ENCODE results near the gene CKB. TPM values are rescaled to one million over a fixed set of nuclear protein-coding genes. Genes with fewer than 3 reads are reported as not detected.
"Not testable (repeated sequence)": the region's sequence is repeated elsewhere in the genome, so short reads cannot be mapped to it uniquely, and the experiment has no call there.

CKB gene
- total and polyA plus RNA-seq, 2 donors, result 121 to 1,521 TPM

DNA sequence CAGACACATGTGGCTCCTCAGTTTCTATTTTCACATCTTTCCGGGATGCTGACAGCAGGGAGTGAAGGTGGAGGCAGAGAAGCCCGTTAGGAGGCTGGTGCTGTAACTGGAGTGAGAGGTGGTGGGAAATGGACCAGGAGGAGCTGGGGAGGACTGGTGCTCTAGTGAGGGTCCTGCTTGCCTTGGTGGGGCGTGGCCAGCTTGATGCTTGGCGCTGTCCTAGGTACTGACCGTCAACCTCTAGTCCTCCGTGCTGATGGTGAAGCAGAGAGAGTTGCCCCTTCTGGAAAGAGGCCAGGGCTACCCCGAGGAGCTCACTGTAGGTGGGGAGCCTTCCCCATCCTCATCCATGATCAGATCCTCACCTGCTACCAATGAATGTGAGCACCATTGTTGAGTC is 7.8 kb upstream of the CKB start:
- WGBS, result 57% methylated on average over 7 of the region's 7 CpGs
- no peak overlapping the region for H3K27ac ChIP-seq (ENCODE audit: low read depth)
- no peak for DNase-seq (ENCODE audit: extremely low spot score)
- H3K4me3 ChIP-seq (ENCODE audit: low read depth, low read length), result no peak overlapping the region
- peaks cover 8% of the 10 kb centered on the region for H3K4me1 ChIP-seq (ENCODE audit: insufficient read depth)
- no peaks in the 10 kb centered on the region for H3K36me3 ChIP-seq (ENCODE audit: insufficient read depth)

DNA sequence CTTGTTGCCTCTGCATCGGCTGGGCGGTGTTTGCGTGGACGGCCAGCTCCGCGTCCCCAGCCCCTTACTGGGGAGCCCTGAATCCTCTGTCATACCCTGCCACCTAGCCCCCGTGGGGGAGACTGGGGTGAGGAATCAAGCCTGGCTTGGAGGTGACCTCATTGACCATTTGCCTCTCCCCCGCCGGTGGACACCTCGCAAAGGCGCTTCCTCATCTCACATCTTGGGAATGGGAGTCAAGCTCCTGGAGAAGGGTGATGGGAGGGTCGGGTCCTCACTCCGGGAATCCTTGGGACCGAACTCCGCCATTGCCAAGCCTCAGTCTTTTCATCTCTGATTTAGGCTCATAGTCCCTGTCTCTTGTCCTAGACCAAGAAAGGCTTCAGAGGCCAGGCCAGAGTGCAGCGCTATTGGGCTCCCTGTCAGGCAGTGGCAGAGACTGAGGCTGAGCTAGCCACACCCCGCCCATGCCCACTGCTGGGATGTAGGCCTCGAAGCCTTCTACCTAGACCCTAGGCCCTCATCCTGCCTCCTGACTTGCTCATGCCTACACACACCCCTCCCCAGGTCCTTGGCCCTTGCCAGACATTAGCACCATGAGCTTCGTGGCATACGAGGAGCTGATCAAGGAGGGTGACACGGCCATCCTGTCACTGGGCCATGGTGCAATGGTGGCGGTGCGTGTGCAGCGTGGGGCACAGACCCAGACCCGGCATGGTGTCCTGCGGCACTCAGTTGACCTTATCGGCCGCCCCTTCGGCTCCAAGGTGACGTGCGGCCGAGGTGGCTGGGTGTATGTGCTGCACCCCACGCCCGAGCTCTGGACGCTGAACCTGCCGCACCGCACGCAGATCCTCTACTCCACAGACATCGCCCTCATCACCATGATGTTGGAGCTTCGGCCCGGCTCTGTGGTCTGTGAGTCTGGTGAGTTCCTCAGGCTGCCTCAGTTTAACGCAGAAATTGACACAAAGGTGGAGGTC is 7.0 kb upstream of the CKB start:
- Histone ChIP-seq H3K4me3 (ENCODE audit: low read depth, low read length) (peak overlapping the region; percentile 75), H3K36me3 (ENCODE audit: insufficient read depth) (no peaks in the 10 kb centered on the region), H3K4me1 (ENCODE audit: insufficient read depth) (peaks cover 8% of the 10 kb centered on the region), H3K27ac (ENCODE audit: low read depth) (no peak overlapping the region)
- DNase-seq (ENCODE audit: extremely low spot score), result no peak
- WGBS, result 50% methylated on average over 42 of the region's 42 CpGs

DNA sequence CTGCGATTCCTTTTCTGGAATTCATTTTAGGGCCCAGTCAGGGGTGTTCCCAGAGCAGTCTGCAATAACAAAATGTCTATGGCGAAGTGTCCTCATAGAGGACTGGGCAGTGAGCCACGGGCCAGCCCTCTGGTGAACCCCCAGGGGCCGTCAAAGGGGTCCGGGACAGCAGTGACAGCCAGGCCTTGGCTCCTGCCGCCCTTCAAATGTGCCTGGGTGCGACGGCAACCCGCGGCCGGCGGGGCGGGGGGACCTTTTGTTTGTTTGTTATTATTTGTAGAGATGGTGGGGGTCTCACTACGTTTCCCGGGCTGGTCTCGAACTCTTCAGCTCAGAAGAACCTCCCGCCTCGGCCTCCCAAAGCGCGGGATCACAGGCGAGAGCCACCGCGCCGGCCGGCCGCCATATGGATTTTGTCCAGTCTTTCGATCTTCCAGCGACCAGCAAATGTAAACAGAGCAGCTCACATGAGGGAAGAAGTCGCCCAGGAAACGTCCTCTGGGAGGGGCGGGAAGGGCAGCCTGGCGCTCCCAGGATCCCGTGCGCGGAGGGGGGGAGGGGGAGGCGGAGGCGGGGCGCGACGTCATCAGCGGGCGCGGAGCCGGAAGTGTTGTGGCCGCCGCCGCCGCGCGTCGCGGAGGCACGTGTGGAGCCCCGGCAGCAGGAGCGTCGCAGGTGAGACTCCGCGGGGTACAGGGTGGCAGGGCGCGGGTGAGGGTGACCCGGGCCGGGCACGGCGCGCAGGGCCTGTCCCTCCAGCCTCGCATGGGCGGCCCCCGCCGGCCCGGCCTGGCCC is 6.2 kb upstream of the CKB start, which contains the start of gene TRMT61A:
TSS of gene TRMT61A (plus strand) at position 610 of the 796 bp plus-strand sequence. CDS start 783 bp downstream, outside the sequence.
- H3K4me3 ChIP-seq (ENCODE audit: low read depth, low read length), result peak within 1 kb of the TSS; percentile 75
- peaks cover 8% of the 10 kb centered on the region for H3K4me1 ChIP-seq (ENCODE audit: insufficient read depth)
- peak; percentile 76 for DNase-seq (ENCODE audit: extremely low spot score)
- peak within 1 kb of the TSS; percentile 79 for H3K27ac ChIP-seq (ENCODE audit: low read depth)
- H3K36me3 ChIP-seq (ENCODE audit: insufficient read depth), result no peaks in the 10 kb centered on the region
- WGBS, result 3% methylated on average over 69 of the region's 70 CpGs

- no peak for DNase-seq (ENCODE audit: extremely low spot score)
- WGBS, result 42% methylated on average over 10 of the region's 10 CpGs
- peaks cover 8% of the 10 kb centered on the region for H3K4me1 ChIP-seq (ENCODE audit: insufficient read depth)
- H3K36me3 ChIP-seq (ENCODE audit: insufficient read depth), result no peaks in the 10 kb centered on the region
- peak overlapping the region; percentile 75 for H3K4me3 ChIP-seq (ENCODE audit: low read depth, low read length)
- peak overlapping the region; percentile 79 for H3K27ac ChIP-seq (ENCODE audit: low read depth)
These were observed 5.5 kb upstream of the CKB start for GRCh38 chr14:103528146-103528586.

GRCh38 chr14:103527408-103528145 is 4.9 kb upstream of the CKB start:
- Histone ChIP-seq H3K4me3 (ENCODE audit: low read depth, low read length) (no peak overlapping the region), H3K27ac (ENCODE audit: low read depth) (peak overlapping the region; percentile 79), H3K4me1 (ENCODE audit: insufficient read depth) (peaks cover 8% of the 10 kb centered on the region), H3K36me3 (ENCODE audit: insufficient read depth) (no peaks in the 10 kb centered on the region)
- no peak for DNase-seq (ENCODE audit: extremely low spot score)
- 84% methylated on average over 14 of the region's 14 CpGs for WGBS

GRCh38 chr14:103526914-103527248 is 4.3 kb upstream of the CKB start:
- no peaks in the 10 kb centered on the region for H3K36me3 ChIP-seq (ENCODE audit: insufficient read depth)
- no peak overlapping the region for H3K27ac ChIP-seq (ENCODE audit: low read depth)
- 85% methylated on average over 1 of the region's 1 CpG for WGBS
- no peak overlapping the region for H3K4me3 ChIP-seq (ENCODE audit: low read depth, low read length)
- H3K4me1 ChIP-seq (ENCODE audit: insufficient read depth), result peaks cover 8% of the 10 kb centered on the region
- no peak for DNase-seq (ENCODE audit: extremely low spot score)

GRCh38 chr14:103526247-103526913 is 3.8 kb upstream of the CKB start:
- no peak for DNase-seq (ENCODE audit: extremely low spot score)
- Histone ChIP-seq H3K4me1 (ENCODE audit: insufficient read depth) (peaks cover 8% of the 10 kb centered on the region), H3K27ac (ENCODE audit: low read depth) (no peak overlapping the region), H3K4me3 (ENCODE audit: low read depth, low read length) (no peak overlapping the region), H3K36me3 (ENCODE audit: insufficient read depth) (no peaks in the 10 kb centered on the region)
- 75% methylated on average over 8 of the region's 8 CpGs for WGBS

GRCh38 chr14:103525430-103526246 is 3.0 kb upstream of the CKB start:
- WGBS, result 56% methylated on average over 17 of the region's 17 CpGs
- DNase-seq (ENCODE audit: extremely low spot score), result peak; percentile 81
- H3K36me3 ChIP-seq (ENCODE audit: insufficient read depth); H3K4me1 ChIP-seq (ENCODE audit: insufficient read depth); H3K4me3 ChIP-seq (ENCODE audit: low read depth, low read length); H3K27ac ChIP-seq (ENCODE audit: low read depth): not testable (repeated sequence)

DNA sequence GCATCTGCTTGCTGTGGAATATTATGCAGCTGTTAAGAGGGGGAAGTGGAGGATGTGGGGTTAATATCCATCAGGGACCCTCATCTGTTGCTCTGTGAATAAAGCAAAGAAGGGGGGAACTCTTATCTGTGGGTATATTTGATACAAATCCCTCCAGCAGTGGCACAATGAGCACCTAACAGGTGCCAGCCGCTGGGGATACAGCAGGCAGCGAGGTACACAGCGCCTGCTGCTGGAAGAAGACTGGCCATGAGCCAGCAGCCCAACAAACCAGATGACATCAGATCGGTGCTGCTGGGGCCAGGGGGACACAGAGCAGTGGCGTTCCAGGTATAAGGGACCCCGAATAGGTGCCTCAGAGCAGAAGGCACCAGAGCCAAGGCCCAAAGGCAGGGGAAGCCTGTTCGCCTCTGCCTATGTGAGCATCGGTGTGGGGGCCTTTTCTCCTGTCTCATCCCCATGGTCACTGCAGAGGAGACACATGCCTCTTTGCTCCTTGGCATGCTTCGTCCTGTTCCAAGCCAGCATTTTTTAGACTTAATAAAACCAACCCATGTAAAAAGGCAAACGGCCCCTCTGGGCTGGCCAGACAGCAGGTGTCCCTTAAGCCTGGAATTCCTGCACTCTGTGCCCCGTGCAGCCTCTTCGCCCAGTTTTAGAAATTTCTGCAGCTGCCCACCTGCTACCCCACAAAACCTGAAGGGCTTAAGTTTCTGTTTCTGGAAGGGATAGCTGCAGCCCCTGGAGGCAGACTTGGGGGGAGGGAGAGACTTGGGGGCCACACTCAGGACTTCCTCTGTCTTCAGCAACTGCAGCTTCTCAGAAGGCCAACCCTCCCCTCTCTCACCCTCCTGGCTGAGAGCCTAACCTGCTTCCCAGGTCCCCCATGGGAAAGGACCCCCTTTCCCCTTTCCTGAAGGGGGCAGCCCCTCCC is 1.6 kb upstream of the CKB start:
- Histone ChIP-seq H3K4me3 (ENCODE audit: low read depth, low read length) (no peak overlapping the region), H3K27ac (ENCODE audit: low read depth) (no peak overlapping the region), H3K36me3 (ENCODE audit: insufficient read depth) (no peaks in the 10 kb centered on the region), H3K4me1 (ENCODE audit: insufficient read depth) (peaks cover 2% of the 10 kb centered on the region)
- WGBS, result 70% methylated on average over 12 of the region's 12 CpGs
- DNase-seq (ENCODE audit: extremely low spot score), result no peak

- Histone ChIP-seq H3K4me1 (ENCODE audit: insufficient read depth) (peaks cover 2% of the 10 kb centered on the region), H3K36me3 (ENCODE audit: insufficient read depth) (no peaks in the 10 kb centered on the region), H3K4me3 (ENCODE audit: low read depth, low read length) (no peak overlapping the region), H3K27ac (ENCODE audit: low read depth) (no peak overlapping the region)
- DNase-seq (ENCODE audit: extremely low spot score), result no peak
- WGBS, result 66% methylated on average over 10 of the region's 10 CpGs
These were observed 935 bp upstream of the CKB start for GRCh38 chr14:103523575-103523954.

DNA sequence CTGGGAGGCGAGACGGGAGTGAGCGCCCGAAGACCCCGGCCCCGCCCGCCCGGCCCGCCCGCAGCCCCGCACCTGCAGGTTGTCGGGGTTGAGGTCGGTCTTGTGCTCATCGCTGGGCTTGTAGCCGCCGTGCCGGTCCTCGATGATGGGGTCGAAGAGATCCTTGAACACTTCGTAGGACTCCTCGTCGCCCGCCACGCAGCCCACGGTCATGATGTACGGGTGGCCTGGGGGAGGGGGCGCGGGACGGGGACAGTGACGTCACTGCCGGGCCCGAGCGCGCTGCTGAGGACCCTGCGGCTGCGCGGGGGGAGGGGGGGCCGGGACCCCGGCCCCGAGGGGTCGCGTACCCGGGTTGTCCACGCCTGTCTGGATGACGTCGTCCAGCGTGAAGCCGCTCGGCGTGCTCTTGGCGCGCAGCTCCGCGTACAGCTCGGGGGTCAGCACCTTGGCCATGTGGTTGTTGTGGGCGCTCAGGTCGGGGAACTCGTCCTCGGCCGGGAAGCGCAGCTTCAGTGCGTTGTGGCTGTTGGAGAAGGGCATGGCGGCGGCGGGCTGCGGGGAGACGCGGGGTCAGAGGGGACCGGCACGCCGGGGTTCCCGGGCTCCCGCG is 573 bp downstream of the CKB start:
- WGBS, result under 1% methylated on average over 74 of the region's 74 CpGs
- Histone ChIP-seq H3K36me3 (ENCODE audit: insufficient read depth) (no peaks in the 10 kb centered on the region), H3K4me3 (ENCODE audit: low read depth, low read length) (peak overlapping the region; percentile 58), H3K4me1 (ENCODE audit: insufficient read depth) (no peaks in the 10 kb centered on the region), H3K27ac (ENCODE audit: low read depth) (peak overlapping the region; percentile 64)
- DNase-seq (ENCODE audit: extremely low spot score), result no peak
